ENCODE measurements around the gene CCDC69.

GRCh38 chr5:151222054-151222789 lies 1.7 kb downstream of the CCDC69 start:
- TF ChIP-seq CTCF (IDR thresholded peaks at IDR 0.05) (no peak), POLR2A (IDR thresholded peaks at IDR 0.05) (no peak)

Data from thyroid gland (tissue), 4 donors.